Esophagus (tissue), 2 donors: ENCODE data around the gene CDC27. TPM values are rescaled to one million over a fixed set of nuclear protein-coding genes. Genes with fewer than 3 reads are reported as not detected.

Experiments used
- H3K27ac ChIP-seq, 2 donors: one replicate each; pipeline ENCODE4 v1.5.1; 2013; ENCODE audit warnings: low read depth in 2 of 2, mild to moderate bottlenecking in 2 of 2, inconsistent platforms in 1 of 2, low read length in 1 of 2, moderate library complexity in 1 of 2
- H3K27me3 ChIP-seq, 2 donors: one replicate each; pipeline ENCODE4 v1.6.1; 2013; ENCODE audit warnings: low read length in 2 of 2, control low read depth in 1 of 2, mild to moderate bottlenecking in 1 of 2; ENCODE audit not compliant: insufficient read depth in 2 of 2, control insufficient read depth in 1 of 2
- H3K36me3 ChIP-seq, 2 donors: one replicate each; pipeline ENCODE4 v1.6.1; 2013; ENCODE audit warnings: low read length in 1 of 2; ENCODE audit not compliant: control insufficient read depth in 2 of 2, insufficient read depth in 2 of 2
- H3K4me1 ChIP-seq, 2 donors: one replicate each; pipeline ENCODE4 v1.6.1; 2013; ENCODE audit warnings: low read length in 1 of 2; ENCODE audit not compliant: control insufficient read depth in 2 of 2, insufficient read depth in 2 of 2
- H3K4me3 ChIP-seq, 2 donors: one replicate each; pipeline ENCODE4 v1.5.1; 2013; ENCODE audit warnings: low read length in 2 of 2, mild to moderate bottlenecking in 2 of 2, low read depth in 1 of 2, moderate library complexity in 1 of 2
- H3K9me3 ChIP-seq, 2 donors: one replicate each; pipeline ENCODE4 v1.6.1; 2013; ENCODE audit warnings: mild to moderate bottlenecking in 2 of 2, low read depth in 1 of 2, low read length in 1 of 2, moderate library complexity in 1 of 2; ENCODE audit not compliant: control insufficient read depth in 2 of 2, insufficient read depth in 1 of 2
- WGBS, 2 donors: extraction: QIAGEN DNeasy Blood & Tissue Kit; methylation state at CpG; one replicate each; pipeline ENCODE4 v1.1.7; 2013; 5-methylcytosine and 5-hydroxymethylcytosine counted together
- polyA plus RNA-seq, 2 donors: library from polyadenylated mRNA; stranded (reverse); fragments of 200-250 nt; gene quantifications; one replicate each; pipeline ENCODE4 v1.2.3, GENCODE V29; 2013
- donor health status: healthy with polysubstance abuse.
- donor health status: Bipolar disorder and iron deficiency.

The CDC27 gene
- polyA plus RNA-seq, 2 donors = 9.0 to 16.7 TPM

- no peaks in the 10 kb centered on the region for H3K36me3 ChIP-seq
- no peak overlapping the region for H3K27ac ChIP-seq
- WGBS, 2 donors = 71 to 81% methylated on average over 4 of the region's 4 CpGs
- no peaks in the 10 kb centered on the region for H3K27me3 ChIP-seq
- peaks cover 0 to 4% of the 10 kb centered on the region in 2 donors for H3K4me1 ChIP-seq
- H3K4me3 ChIP-seq = no peak overlapping the region
- H3K9me3 ChIP-seq = no peaks in the 10 kb centered on the region
These were observed 11.2 kb upstream of the CDC27 start for GRCh38 chr17:47200325-47200664.

GRCh38 chr17:47199627-47200324, 10.7 kb upstream of the CDC27 start:
- 95 to 98% methylated on average over 8 of the region's 8 CpGs for WGBS, 2 donors
- Histone ChIP-seq H3K36me3 (no peaks in the 10 kb centered on the region), H3K4me1 (peaks cover 0 to 4% of the 10 kb centered on the region in 2 donors), H3K27ac (no peak overlapping the region), H3K9me3 (no peaks in the 10 kb centered on the region), H3K27me3 (no peaks in the 10 kb centered on the region), H3K4me3 (no peak overlapping the region)

- Histone ChIP-seq H3K27ac (no peak overlapping the region), H3K4me1 (no peaks in the 10 kb centered on the region), H3K4me3 (no peak overlapping the region), H3K27me3 (no peaks in the 10 kb centered on the region), H3K9me3 (no peaks in the 10 kb centered on the region), H3K36me3 (no peaks in the 10 kb centered on the region)
These were observed 8.7 kb upstream of the CDC27 start for GRCh38 chr17:47197821-47198220.

- 97 to 98% methylated on average over 4 of the region's 4 CpGs for WGBS, 2 donors
- no peaks in the 10 kb centered on the region for H3K4me1 ChIP-seq
- no peaks in the 10 kb centered on the region for H3K36me3 ChIP-seq
- H3K9me3 ChIP-seq = no peaks in the 10 kb centered on the region
- H3K4me3 ChIP-seq = no peak overlapping the region
- H3K27me3 ChIP-seq = no peaks in the 10 kb centered on the region
- H3K27ac ChIP-seq = no peak overlapping the region
These were observed 4.9 kb upstream of the CDC27 start for GRCh38 chr17:47193931-47194511.

- WGBS, 2 donors = 72 to 73% methylated on average over 6 of the region's 6 CpGs
- Histone ChIP-seq H3K4me3 (no peak overlapping the region), H3K4me1 (no peaks in the 10 kb centered on the region), H3K27me3 (no peaks in the 10 kb centered on the region), H3K9me3 (no peaks in the 10 kb centered on the region), H3K36me3 (no peaks in the 10 kb centered on the region), H3K27ac (no peak overlapping the region)
These were observed 3.5 kb upstream of the CDC27 start for GRCh38 chr17:47192554-47192953.

- WGBS, 2 donors = 96 to 100% methylated on average over 1 of the region's 1 CpG
- Histone ChIP-seq H3K4me3 (no peak overlapping the region), H3K9me3 (no peaks in the 10 kb centered on the region), H3K4me1 (no peaks in the 10 kb centered on the region), H3K27me3 (no peaks in the 10 kb centered on the region), H3K36me3 (no peaks in the 10 kb centered on the region), H3K27ac (no peak overlapping the region)
These were observed 1.7 kb upstream of the CDC27 start for GRCh38 chr17:47190770-47191169.

- no peaks in the 10 kb centered on the region for H3K9me3 ChIP-seq
- H3K27me3 ChIP-seq = no peaks in the 10 kb centered on the region
- H3K27ac ChIP-seq = no peak overlapping the region
- H3K36me3 ChIP-seq = no peaks in the 10 kb centered on the region
- H3K4me1 ChIP-seq = no peaks in the 10 kb centered on the region
- no peak overlapping the region for H3K4me3 ChIP-seq
- WGBS, 2 donors = 94 to 97% methylated on average over 4 of the region's 4 CpGs
These were observed 1.1 kb upstream of the CDC27 start for GRCh38 chr17:47190243-47190642.

- Histone ChIP-seq H3K36me3 (no peaks in the 10 kb centered on the region), H3K9me3 (no peaks in the 10 kb centered on the region), H3K27ac (peak overlapping the region; percentile 36 to 58), H3K4me3 (peak overlapping the region; percentile 34 to 73), H3K4me1 (no peaks in the 10 kb centered on the region), H3K27me3 (no peaks in the 10 kb centered on the region)
- WGBS, 2 donors = 39 to 40% methylated on average over 5 of the region's 5 CpGs
These were observed 690 bp upstream of the CDC27 start for GRCh38 chr17:47189732-47190237.

- Histone ChIP-seq H3K36me3 (no peaks in the 10 kb centered on the region), H3K27me3 (no peaks in the 10 kb centered on the region), H3K27ac (peak overlapping the region; percentile 93 to 98), H3K4me3 (peak overlapping the region; percentile 55 to 73), H3K9me3 (no peaks in the 10 kb centered on the region), H3K4me1 (no peaks in the 10 kb centered on the region)
- WGBS, 2 donors = 1 to 2% methylated on average over 15 of the region's 15 CpGs
These were observed 722 bp downstream of the CDC27 start for GRCh38 chr17:47188271-47188875.

GRCh38 chr17:47184681-47185080, 4.4 kb downstream of the CDC27 start:
- no peaks in the 10 kb centered on the region for H3K36me3 ChIP-seq
- H3K9me3 ChIP-seq = no peaks in the 10 kb centered on the region
- no peak overlapping the region for H3K27ac ChIP-seq
- H3K4me1 ChIP-seq = no peaks in the 10 kb centered on the region
- no peaks in the 10 kb centered on the region for H3K27me3 ChIP-seq
- 80% methylated on average over 6 of the region's 6 CpGs for WGBS, 2 donors
- no peak overlapping the region for H3K4me3 ChIP-seq
